ENCODE measurements around the gene GRIA3. TPM values are rescaled to one million over a fixed set of nuclear protein-coding genes. Genes with fewer than 3 reads are reported as not detected.

The GRIA3 gene
- total and polyA plus RNA-seq, 10 of the 15 experiments (the other 5 are each of a cell fraction or from before 2014, with no cell fraction given), result 0.45 to 4.3 (median 2.2) TPM

- H3K27me3 ChIP-seq (replicated peaks in 1 of 2; ENCODE audit: control insufficient read depth in 2 of 2, insufficient read depth in 2 of 2, low read length in 1 of 2), result no peaks in the 10 kb centered on the region
- ATAC-seq (no peak), DNase-seq (ENCODE audit: low read depth, low spot score) (no peak), FAIRE-seq (no peak)
- H3K27ac ChIP-seq (ENCODE audit: control insufficient read depth, insufficient read depth), result no peak overlapping the region
- ChIA-PET POLR2A (no interaction called here), RAD21 (ENCODE audit: unreplicated experiment) (no interaction called here), CTCF (no interaction called here), SMC1A (ENCODE audit: uncharacterized antibody, unreplicated experiment) (no interaction called here)
- H3K9ac ChIP-seq (ENCODE audit: control insufficient read depth, insufficient read depth, low read length), result no peak overlapping the region
- WGBS (ENCODE audit: insufficient coverage, insufficient replicate concordance, low lambda C conversion rate, missing lambda C conversion rate), result 3% methylated on average over 2 of the region's 2 CpGs
- no peaks in the 10 kb centered on the region for H3K79me2 ChIP-seq (ENCODE audit: control insufficient read depth, insufficient read depth, low read length)
- H3K4me3 ChIP-seq, result no peak overlapping the region
- in situ Hi-C loops (cut with MboI), result no loop called here
- no peaks in the 10 kb centered on the region for H3K4me1 ChIP-seq (ENCODE audit: control insufficient read depth, insufficient read depth, low read length)
- no peaks in the 10 kb centered on the region for H3K9me3 ChIP-seq (replicated peaks; ENCODE audit: control insufficient read depth, insufficient read depth, low read length)
- no peak overlapping the region for H3K4me2 ChIP-seq (ENCODE audit: control insufficient read depth, insufficient read depth)
- H3K36me3 ChIP-seq (ENCODE audit: control insufficient read depth in 2 of 2, insufficient read depth in 2 of 2, low read length in 1 of 2), result no peaks in the 10 kb centered on the region
- no TSS peak for BruUV-seq (replicated peaks)
- TF ChIP-seq KLF5 (IDR thresholded peaks at IDR 0.05; ENCODE audit: partially characterized antibody) (no peak), ZNF622 (IDR thresholded peaks at IDR 0.05) (no peak), FOS (IDR thresholded peaks at IDR 0.05; ENCODE audit: borderline replicate concordance, extremely low read depth, insufficient read length) (no peak)
- H4K20me1 ChIP-seq (ENCODE audit: control insufficient read depth, insufficient read depth), result no peaks in the 10 kb centered on the region
- no peak overlapping the region for H2AFZ ChIP-seq (ENCODE audit: control insufficient read depth, low read depth, low read length)
- intact Hi-C loops (cut with micrococcal nuclease; ENCODE audit: unreplicated experiment), result no loop called here
These were observed 87.8 kb downstream of the GRIA3 start for GRCh38 chrX:123271902-123272301.

- ATAC-seq (no peak), FAIRE-seq (no peak), DNase-seq (ENCODE audit: low read depth, low spot score) (no peak)
- in situ Hi-C loops (cut with MboI), result no loop called here
- RAD21 ChIA-PET (ENCODE audit: unreplicated experiment), result no interaction called here
- no peaks in the 10 kb centered on the region for H3K9me3 ChIP-seq (replicated peaks; ENCODE audit: control insufficient read depth, insufficient read depth, low read length)
- H3K9ac ChIP-seq (ENCODE audit: control insufficient read depth, insufficient read depth, low read length), result no peak overlapping the region
- intact Hi-C loops (cut with micrococcal nuclease; ENCODE audit: unreplicated experiment), result no loop called here
- H3K27ac ChIP-seq (ENCODE audit: control insufficient read depth, insufficient read depth), result no peak overlapping the region
- H2AFZ ChIP-seq (ENCODE audit: control insufficient read depth, low read depth, low read length), result no peak overlapping the region
- no peak for TF ChIP-seq MAX (IDR thresholded peaks at IDR 0.05; ENCODE audit: low read depth, low read length)
- H3K36me3 ChIP-seq (ENCODE audit: control insufficient read depth in 2 of 2, insufficient read depth in 2 of 2, low read length in 1 of 2), result no peaks in the 10 kb centered on the region
- WGBS (ENCODE audit: insufficient coverage, insufficient replicate concordance, low lambda C conversion rate, missing lambda C conversion rate), result 69% methylated on average over 4 of the region's 4 CpGs
- SMC1A ChIA-PET (ENCODE audit: uncharacterized antibody, unreplicated experiment), result interaction anchor here (0.9 to 1.4 kb wide), 3 partner anchors 148 to 152 kb away, joined by 3 read pairs; no protein-coding TSS in a partner anchor
- CTCF ChIA-PET, result no interaction called here
- no TSS peak for BruUV-seq (replicated peaks)
- H3K4me1 ChIP-seq (ENCODE audit: control insufficient read depth, insufficient read depth, low read length), result no peaks in the 10 kb centered on the region
- H3K4me2 ChIP-seq (ENCODE audit: control insufficient read depth, insufficient read depth), result no peak overlapping the region
- no peaks in the 10 kb centered on the region for H4K20me1 ChIP-seq (ENCODE audit: control insufficient read depth, insufficient read depth)
- no peaks in the 10 kb centered on the region for H3K79me2 ChIP-seq (ENCODE audit: control insufficient read depth, insufficient read depth, low read length)
- H3K4me3 ChIP-seq, result no peak overlapping the region
- POLR2A ChIA-PET, result no interaction called here
- H3K27me3 ChIP-seq (replicated peaks in 1 of 2; ENCODE audit: control insufficient read depth in 2 of 2, insufficient read depth in 2 of 2, low read length in 1 of 2), result no peaks in the 10 kb centered on the region
These were observed 88.6 kb downstream of the GRIA3 start for GRCh38 chrX:123272630-123273029.
